H9 (cell line): ENCODE results near the gene USP49. TPM values are rescaled to one million over a fixed set of nuclear protein-coding genes. Genes with fewer than 3 reads are reported as not detected.

Experiments used
- DNase-seq: peaks from one replicate; pipeline ENCODE4 v3.0.0-alpha.2; 2017
- H2AFZ ChIP-seq: one replicate; pipeline ENCODE4 v1.6.1; 2013; ENCODE audit warnings: mild to moderate bottlenecking, low read length, control low read depth, moderate library complexity
- H2AK5ac ChIP-seq: 2 replicates; pipeline ENCODE4 v1.6.1; 2013; ENCODE audit warnings: low read length, control low read depth, mixed read lengths; ENCODE audit not compliant: insufficient read length
- H2BK120ac ChIP-seq: one replicate; pipeline ENCODE4 v1.6.1; 2013; ENCODE audit warnings: low read depth, mild to moderate bottlenecking, low read length, control low read depth, inconsistent platforms; ENCODE audit not compliant: poor library complexity, severe bottlenecking
- H2BK12ac ChIP-seq: 2 replicates; pipeline ENCODE4 v1.6.1; 2013; ENCODE audit warnings: low read length, control low read depth, mixed read lengths, low read depth; ENCODE audit not compliant: insufficient read length
- H2BK15ac ChIP-seq: 2 replicates; pipeline ENCODE4 v1.6.1; 2013; ENCODE audit warnings: low read depth, low read length, control low read depth
- H2BK20ac ChIP-seq: one replicate; pipeline ENCODE4 v1.6.1; 2013; ENCODE audit warnings: low read depth, mild to moderate bottlenecking, low read length, control low read depth, inconsistent platforms; ENCODE audit not compliant: poor library complexity, severe bottlenecking
- H2BK5ac ChIP-seq: 2 replicates; pipeline ENCODE4 v1.6.1; 2013; ENCODE audit warnings: low read length, control low read depth, mixed read lengths; ENCODE audit not compliant: insufficient read length
- H3K14ac ChIP-seq: 2 replicates; pipeline ENCODE4 v1.6.1; 2013; ENCODE audit warnings: low read length, control low read depth; ENCODE audit not compliant: insufficient read depth
- H3K18ac ChIP-seq: 2 replicates; pipeline ENCODE4 v1.6.1; 2013; ENCODE audit warnings: low read depth, mild to moderate bottlenecking, mixed read lengths, low read length, control low read depth; ENCODE audit not compliant: insufficient read length
- H3K23ac ChIP-seq: 2 replicates; pipeline ENCODE4 v1.6.1; 2013; ENCODE audit warnings: low read length, control low read depth, mixed read lengths, low read depth; ENCODE audit not compliant: insufficient read length
- H3K23me2 ChIP-seq: 2 replicates; pipeline ENCODE4 v1.6.1; 2013; ENCODE audit warnings: low read depth, mild to moderate bottlenecking, mixed read lengths, low read length, control low read depth; ENCODE audit not compliant: insufficient read length, poor library complexity, severe bottlenecking
- H3K27ac ChIP-seq: 2 replicates; pipeline ENCODE4 v1.5.1; 2013; ENCODE audit warnings: low read length, control low read depth, mixed read lengths, low read depth; ENCODE audit not compliant: insufficient read length
- H3K27me3 ChIP-seq: 2 replicates; pipeline ENCODE4 v1.6.1; 2013; ENCODE audit warnings: low read length, control low read depth, inconsistent platforms; ENCODE audit not compliant: insufficient read depth
- H3K4ac ChIP-seq: 2 replicates; pipeline ENCODE4 v1.6.1; 2013; ENCODE audit warnings: low read depth, mild to moderate bottlenecking, control low read depth, inconsistent platforms, low read length, moderate library complexity
- H3K4me1 ChIP-seq: 2 replicates; pipeline ENCODE4 v1.6.1; 2013; ENCODE audit warnings: low read length, control low read depth, inconsistent platforms; ENCODE audit not compliant: insufficient read depth
- H3K4me2 ChIP-seq: 2 replicates; pipeline ENCODE4 v1.6.1; 2013; ENCODE audit warnings: low read length, control low read depth, mixed read lengths; ENCODE audit not compliant: insufficient read length, insufficient read depth
- H3K56ac ChIP-seq: 2 replicates; pipeline ENCODE4 v1.6.1; 2013; ENCODE audit warnings: low read depth, mild to moderate bottlenecking, mixed read lengths, low read length, control low read depth; ENCODE audit not compliant: insufficient read length
- H3K79me1 ChIP-seq: 2 replicates; pipeline ENCODE4 v1.6.1; 2013; ENCODE audit warnings: low read depth, mild to moderate bottlenecking, moderate library complexity, low read length, control low read depth, inconsistent platforms; ENCODE audit not compliant: insufficient read depth, poor library complexity, severe bottlenecking
- H3K79me2 ChIP-seq: 2 replicates; pipeline ENCODE4 v1.6.1; 2013; ENCODE audit warnings: low read length, control low read depth, inconsistent platforms; ENCODE audit not compliant: insufficient read depth
- H3K9ac ChIP-seq: 2 replicates; pipeline ENCODE4 v1.6.1; 2013; ENCODE audit warnings: low read length, control low read depth, mixed read lengths; ENCODE audit not compliant: insufficient read length; ENCODE audit errors: extremely low read depth
- H3K9me3 ChIP-seq: one replicate; pipeline ENCODE4 v1.6.1; 2013; ENCODE audit warnings: low read depth, low read length, inconsistent platforms; ENCODE audit not compliant: control insufficient read depth
- H3T11ph ChIP-seq: one replicate; pipeline ENCODE4 v1.6.1; 2013; ENCODE audit warnings: mild to moderate bottlenecking, low read length, control low read depth, inconsistent platforms
- H4K20me1 ChIP-seq: one replicate; pipeline ENCODE4 v1.6.1; 2013; ENCODE audit not compliant: control insufficient read depth, insufficient read length, insufficient read depth
- H4K5ac ChIP-seq: 2 replicates; pipeline ENCODE4 v1.6.1; 2013; ENCODE audit warnings: low read depth, mild to moderate bottlenecking, mixed read lengths, low read length, control low read depth; ENCODE audit not compliant: insufficient read length
- H4K8ac ChIP-seq: replicated peaks from 2 replicates; pipeline ENCODE4 v1.6.1; 2013; ENCODE audit warnings: low read length, control low read depth, mixed read lengths, low read depth; ENCODE audit not compliant: insufficient read length
- H4K91ac ChIP-seq: 2 replicates; pipeline ENCODE4 v1.6.1; 2013; ENCODE audit warnings: low read depth, mild to moderate bottlenecking, moderate library complexity, mixed read lengths, low read length, control low read depth; ENCODE audit not compliant: insufficient read length
- H3K27ac Mint-ChIP-seq, 3 experiments: 2 replicates in 2 of 3; 3 replicates in 1 of 3; pipeline ENCODE4 v1.8.0; 2020 to 2021; ENCODE audit warnings: mixed read lengths in 3 of 3, mild to moderate bottlenecking in 1 of 3, moderate library complexity in 1 of 3
- H3K27me3 Mint-ChIP-seq: 2 replicates; pipeline ENCODE4 v1.8.0; 2021; ENCODE audit warnings: low read depth, mild to moderate bottlenecking, moderate library complexity, mixed read lengths
- H3K36me3 Mint-ChIP-seq, 3 experiments: 2 replicates in 2 of 3; 3 replicates in 1 of 3; pipeline ENCODE4 v1.8.0; 2020 to 2021; ENCODE audit warnings: low read depth in 3 of 3, mixed read lengths in 3 of 3; ENCODE audit not compliant: insufficient read depth in 1 of 3
- H3K4me1 Mint-ChIP-seq, 2 experiments: 2 replicates each; pipeline ENCODE4 v1.8.0; 2020; ENCODE audit warnings: mixed read lengths in 2 of 2
- H3K4me3 Mint-ChIP-seq, 2 experiments: 2 replicates in 1 of 2; 3 replicates in 1 of 2; pipeline ENCODE4 v1.8.0; 2020 to 2021; ENCODE audit warnings: mild to moderate bottlenecking in 2 of 2, mixed read lengths in 2 of 2, moderate library complexity in 1 of 2
- H3K9me3 Mint-ChIP-seq, 2 experiments: 2 replicates in 1 of 2; 3 replicates in 1 of 2; pipeline ENCODE4 v1.8.0; 2020; ENCODE audit warnings: mild to moderate bottlenecking in 2 of 2, mixed read lengths in 2 of 2, moderate library complexity in 1 of 2
- WGBS: extraction: QIAGEN DNeasy Blood & Tissue Kit; methylation state at CpG from one replicate; pipeline ENCODE4 v1.1.7; 2013; ENCODE audit warnings: missing lambda C conversion rate, low lambda C conversion rate, mixed read lengths; ENCODE audit not compliant: insufficient read length; ENCODE audit errors: extremely low coverage; 5-methylcytosine and 5-hydroxymethylcytosine counted together
- total RNA-seq: library from RNA; stranded (reverse); gene quantifications from 2 replicates; pipeline ENCODE4 v1.2.1, GENCODE V29; 2021
- TF ChIP-seq, protein P1 (sequence below): fragments of 200-600 bp; sonication (generic); conservative IDR thresholded peaks from 3 replicates; pipeline ENCODE4 v1.8.0; 2021; ENCODE audit warnings: antibody characterized with exemption, mild to moderate bottlenecking

USP49 gene
- total RNA-seq, 1 experiment from 2014 or later, result 19.0 TPM

DNA sequence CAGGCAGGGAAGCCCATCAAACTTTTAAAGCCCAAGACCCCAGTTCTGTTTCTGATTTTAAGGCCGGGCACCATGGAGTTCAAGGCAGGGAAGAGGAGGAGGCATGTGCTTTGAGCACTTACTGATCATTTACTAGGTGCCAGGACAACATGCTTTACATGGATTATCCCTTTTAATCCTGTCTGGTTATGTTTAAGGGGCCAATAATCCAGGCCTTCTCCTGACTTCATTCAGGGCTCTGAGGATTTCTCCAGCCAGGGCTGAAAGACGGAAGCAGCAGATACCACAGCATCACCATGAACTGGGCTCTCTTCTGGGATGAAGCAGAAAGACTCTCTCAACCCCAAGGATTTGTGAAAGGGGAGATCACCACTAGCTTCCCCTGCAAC is 42.3 kb upstream of the USP49 start:
- Mint-ChIP-seq H3K27me3 (peaks cover 5% of the 10 kb centered on the region), H3K9me3 (no peaks in the 10 kb centered on the region), H3K27ac (no peak overlapping the region), H3K4me1 (peaks cover 31 to 38% of the 10 kb centered on the region in 2 experiments), H3K4me3 (peak overlapping the region in 1 of 2 experiments; percentile 20; a peak in 2 of 5 replicates), H3K36me3 (peaks cover 16 to 44% (median 27%) of the 10 kb centered on the region in 3 experiments)
- H2BK120ac ChIP-seq, result no peak overlapping the region
- no peak overlapping the region for H3K18ac ChIP-seq
- TF ChIP-seq, protein P1, sequence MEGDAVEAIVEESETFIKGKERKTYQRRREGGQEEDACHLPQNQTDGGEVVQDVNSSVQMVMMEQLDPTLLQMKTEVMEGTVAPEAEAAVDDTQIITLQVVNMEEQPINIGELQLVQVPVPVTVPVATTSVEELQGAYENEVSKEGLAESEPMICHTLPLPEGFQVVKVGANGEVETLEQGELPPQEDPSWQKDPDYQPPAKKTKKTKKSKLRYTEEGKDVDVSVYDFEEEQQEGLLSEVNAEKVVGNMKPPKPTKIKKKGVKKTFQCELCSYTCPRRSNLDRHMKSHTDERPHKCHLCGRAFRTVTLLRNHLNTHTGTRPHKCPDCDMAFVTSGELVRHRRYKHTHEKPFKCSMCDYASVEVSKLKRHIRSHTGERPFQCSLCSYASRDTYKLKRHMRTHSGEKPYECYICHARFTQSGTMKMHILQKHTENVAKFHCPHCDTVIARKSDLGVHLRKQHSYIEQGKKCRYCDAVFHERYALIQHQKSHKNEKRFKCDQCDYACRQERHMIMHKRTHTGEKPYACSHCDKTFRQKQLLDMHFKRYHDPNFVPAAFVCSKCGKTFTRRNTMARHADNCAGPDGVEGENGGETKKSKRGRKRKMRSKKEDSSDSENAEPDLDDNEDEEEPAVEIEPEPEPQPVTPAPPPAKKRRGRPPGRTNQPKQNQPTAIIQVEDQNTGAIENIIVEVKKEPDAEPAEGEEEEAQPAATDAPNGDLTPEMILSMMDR, result no peak
- peaks cover 3% of the 10 kb centered on the region for H4K20me1 ChIP-seq
- H3K79me2 ChIP-seq, result no peaks in the 10 kb centered on the region
- H3K79me1 ChIP-seq, result no peaks in the 10 kb centered on the region
- no peak overlapping the region for H2AK5ac ChIP-seq
- H2BK5ac ChIP-seq, result no peak overlapping the region
- no peak overlapping the region for H4K5ac ChIP-seq
- no peak overlapping the region for H2BK20ac ChIP-seq
- no peaks in the 10 kb centered on the region for H3K9me3 ChIP-seq
- peaks cover 7% of the 10 kb centered on the region for H3K23me2 ChIP-seq
- WGBS, result no CpG with 5 or more reads among the region's 2 CpGs
- no peak overlapping the region for H3K4me2 ChIP-seq
- no peak overlapping the region for H2BK15ac ChIP-seq
- no peaks in the 10 kb centered on the region for H3K27me3 ChIP-seq
- H4K8ac ChIP-seq, result no peak overlapping the region
- H3K27ac ChIP-seq, result no peak overlapping the region
- no peak overlapping the region for H3K4ac ChIP-seq
- no peak overlapping the region for H4K91ac ChIP-seq
- no peak overlapping the region for H2AFZ ChIP-seq
- DNase-seq, result no peak
- no peak overlapping the region for H2BK12ac ChIP-seq
- H3K23ac ChIP-seq, result no peak overlapping the region
- no peak overlapping the region for H3K9ac ChIP-seq
- no peak overlapping the region for H3K14ac ChIP-seq
- H3T11ph ChIP-seq, result no peak overlapping the region
- H3K4me1 ChIP-seq, result peaks cover 16% of the 10 kb centered on the region; the same call in 1 of the 2 replicates
- H3K56ac ChIP-seq, result no peak overlapping the region
